H9 (cell line): Measurements from ENCODE around the gene MSL3B.

Experiments used
- DNase-seq: peaks from one replicate; pipeline ENCODE4 v3.0.0-alpha.2; 2017
- H2AFZ ChIP-seq: one replicate; pipeline ENCODE4 v1.6.1; 2013; ENCODE audit warnings: mild to moderate bottlenecking, low read length, control low read depth, moderate library complexity
- H2AK5ac ChIP-seq: 2 replicates; pipeline ENCODE4 v1.6.1; 2013; ENCODE audit warnings: low read length, control low read depth, mixed read lengths; ENCODE audit not compliant: insufficient read length
- H2BK120ac ChIP-seq: one replicate; pipeline ENCODE4 v1.6.1; 2013; ENCODE audit warnings: low read depth, mild to moderate bottlenecking, low read length, control low read depth, inconsistent platforms; ENCODE audit not compliant: poor library complexity, severe bottlenecking
- H2BK12ac ChIP-seq: 2 replicates; pipeline ENCODE4 v1.6.1; 2013; ENCODE audit warnings: low read length, control low read depth, mixed read lengths, low read depth; ENCODE audit not compliant: insufficient read length
- H2BK15ac ChIP-seq: 2 replicates; pipeline ENCODE4 v1.6.1; 2013; ENCODE audit warnings: low read depth, low read length, control low read depth
- H2BK20ac ChIP-seq: one replicate; pipeline ENCODE4 v1.6.1; 2013; ENCODE audit warnings: low read depth, mild to moderate bottlenecking, low read length, control low read depth, inconsistent platforms; ENCODE audit not compliant: poor library complexity, severe bottlenecking
- H2BK5ac ChIP-seq: 2 replicates; pipeline ENCODE4 v1.6.1; 2013; ENCODE audit warnings: low read length, control low read depth, mixed read lengths; ENCODE audit not compliant: insufficient read length
- H3K14ac ChIP-seq: 2 replicates; pipeline ENCODE4 v1.6.1; 2013; ENCODE audit warnings: low read length, control low read depth; ENCODE audit not compliant: insufficient read depth
- H3K18ac ChIP-seq: 2 replicates; pipeline ENCODE4 v1.6.1; 2013; ENCODE audit warnings: low read depth, mild to moderate bottlenecking, mixed read lengths, low read length, control low read depth; ENCODE audit not compliant: insufficient read length
- H3K23ac ChIP-seq: 2 replicates; pipeline ENCODE4 v1.6.1; 2013; ENCODE audit warnings: low read length, control low read depth, mixed read lengths, low read depth; ENCODE audit not compliant: insufficient read length
- H3K23me2 ChIP-seq: 2 replicates; pipeline ENCODE4 v1.6.1; 2013; ENCODE audit warnings: low read depth, mild to moderate bottlenecking, mixed read lengths, low read length, control low read depth; ENCODE audit not compliant: insufficient read length, poor library complexity, severe bottlenecking
- H3K27ac ChIP-seq: 2 replicates; pipeline ENCODE4 v1.5.1; 2013; ENCODE audit warnings: low read length, control low read depth, mixed read lengths, low read depth; ENCODE audit not compliant: insufficient read length
- H3K27me3 ChIP-seq: 2 replicates; pipeline ENCODE4 v1.6.1; 2013; ENCODE audit warnings: low read length, control low read depth, inconsistent platforms; ENCODE audit not compliant: insufficient read depth
- H3K4ac ChIP-seq: 2 replicates; pipeline ENCODE4 v1.6.1; 2013; ENCODE audit warnings: low read depth, mild to moderate bottlenecking, control low read depth, inconsistent platforms, low read length, moderate library complexity
- H3K4me1 ChIP-seq: 2 replicates; pipeline ENCODE4 v1.6.1; 2013; ENCODE audit warnings: low read length, control low read depth, inconsistent platforms; ENCODE audit not compliant: insufficient read depth
- H3K4me2 ChIP-seq: 2 replicates; pipeline ENCODE4 v1.6.1; 2013; ENCODE audit warnings: low read length, control low read depth, mixed read lengths; ENCODE audit not compliant: insufficient read length, insufficient read depth
- H3K56ac ChIP-seq: 2 replicates; pipeline ENCODE4 v1.6.1; 2013; ENCODE audit warnings: low read depth, mild to moderate bottlenecking, mixed read lengths, low read length, control low read depth; ENCODE audit not compliant: insufficient read length
- H3K79me1 ChIP-seq: 2 replicates; pipeline ENCODE4 v1.6.1; 2013; ENCODE audit warnings: low read depth, mild to moderate bottlenecking, moderate library complexity, low read length, control low read depth, inconsistent platforms; ENCODE audit not compliant: insufficient read depth, poor library complexity, severe bottlenecking
- H3K79me2 ChIP-seq: 2 replicates; pipeline ENCODE4 v1.6.1; 2013; ENCODE audit warnings: low read length, control low read depth, inconsistent platforms; ENCODE audit not compliant: insufficient read depth
- H3K9ac ChIP-seq: 2 replicates; pipeline ENCODE4 v1.6.1; 2013; ENCODE audit warnings: low read length, control low read depth, mixed read lengths; ENCODE audit not compliant: insufficient read length; ENCODE audit errors: extremely low read depth
- H3K9me3 ChIP-seq: one replicate; pipeline ENCODE4 v1.6.1; 2013; ENCODE audit warnings: low read depth, low read length, inconsistent platforms; ENCODE audit not compliant: control insufficient read depth
- H3T11ph ChIP-seq: one replicate; pipeline ENCODE4 v1.6.1; 2013; ENCODE audit warnings: mild to moderate bottlenecking, low read length, control low read depth, inconsistent platforms
- H4K20me1 ChIP-seq: one replicate; pipeline ENCODE4 v1.6.1; 2013; ENCODE audit not compliant: control insufficient read depth, insufficient read length, insufficient read depth
- H4K5ac ChIP-seq: 2 replicates; pipeline ENCODE4 v1.6.1; 2013; ENCODE audit warnings: low read depth, mild to moderate bottlenecking, mixed read lengths, low read length, control low read depth; ENCODE audit not compliant: insufficient read length
- H4K8ac ChIP-seq: replicated peaks from 2 replicates; pipeline ENCODE4 v1.6.1; 2013; ENCODE audit warnings: low read length, control low read depth, mixed read lengths, low read depth; ENCODE audit not compliant: insufficient read length
- H4K91ac ChIP-seq: 2 replicates; pipeline ENCODE4 v1.6.1; 2013; ENCODE audit warnings: low read depth, mild to moderate bottlenecking, moderate library complexity, mixed read lengths, low read length, control low read depth; ENCODE audit not compliant: insufficient read length
- H3K27ac Mint-ChIP-seq, 3 experiments: 2 replicates in 2 of 3; 3 replicates in 1 of 3; pipeline ENCODE4 v1.8.0; 2020 to 2021; ENCODE audit warnings: mixed read lengths in 3 of 3, mild to moderate bottlenecking in 1 of 3, moderate library complexity in 1 of 3
- H3K27me3 Mint-ChIP-seq: 2 replicates; pipeline ENCODE4 v1.8.0; 2021; ENCODE audit warnings: low read depth, mild to moderate bottlenecking, moderate library complexity, mixed read lengths
- H3K36me3 Mint-ChIP-seq, 3 experiments: 2 replicates in 2 of 3; 3 replicates in 1 of 3; pipeline ENCODE4 v1.8.0; 2020 to 2021; ENCODE audit warnings: low read depth in 3 of 3, mixed read lengths in 3 of 3; ENCODE audit not compliant: insufficient read depth in 1 of 3
- H3K4me1 Mint-ChIP-seq, 2 experiments: 2 replicates each; pipeline ENCODE4 v1.8.0; 2020; ENCODE audit warnings: mixed read lengths in 2 of 2
- H3K4me3 Mint-ChIP-seq, 2 experiments: 2 replicates in 1 of 2; 3 replicates in 1 of 2; pipeline ENCODE4 v1.8.0; 2020 to 2021; ENCODE audit warnings: mild to moderate bottlenecking in 2 of 2, mixed read lengths in 2 of 2, moderate library complexity in 1 of 2
- H3K9me3 Mint-ChIP-seq, 2 experiments: 2 replicates in 1 of 2; 3 replicates in 1 of 2; pipeline ENCODE4 v1.8.0; 2020; ENCODE audit warnings: mild to moderate bottlenecking in 2 of 2, mixed read lengths in 2 of 2, moderate library complexity in 1 of 2
- CTCF ChIP-seq: fragments of 200-600 bp; sonication (generic); conservative IDR thresholded peaks from 3 replicates; pipeline ENCODE4 v1.8.0; 2021; ENCODE audit warnings: antibody characterized with exemption, mild to moderate bottlenecking
- WGBS: extraction: QIAGEN DNeasy Blood & Tissue Kit; methylation state at CpG from one replicate; pipeline ENCODE4 v1.1.7; 2013; ENCODE audit warnings: missing lambda C conversion rate, low lambda C conversion rate, mixed read lengths; ENCODE audit not compliant: insufficient read length; ENCODE audit errors: extremely low coverage; 5-methylcytosine and 5-hydroxymethylcytosine counted together

Gene MSL3B

GRCh38 chr2:233835230-233836186 is 32.7 kb downstream of the MSL3B start:
- Histone ChIP-seq H2BK12ac (no peak overlapping the region), H3K79me1 (peaks cover 13% of the 10 kb centered on the region), H3K27ac (no peak overlapping the region), H3K18ac (no peak overlapping the region), H4K5ac (no peak overlapping the region), H2AFZ (no peak overlapping the region), H3K23ac (no peak overlapping the region), H3K9me3 (no peaks in the 10 kb centered on the region), H2BK5ac (no peak overlapping the region), H3K27me3 (no peaks in the 10 kb centered on the region), H4K20me1 (peaks cover 4% of the 10 kb centered on the region), H3K79me2 (peaks cover 17% of the 10 kb centered on the region; the same call in 1 of the 2 replicates), H3K4me1 (no peaks in the 10 kb centered on the region), H4K91ac (no peak overlapping the region), H2AK5ac (no peak overlapping the region), H3K14ac (no peak overlapping the region), H3K9ac (no peak overlapping the region), H2BK20ac (no peak overlapping the region), H2BK120ac (no peak overlapping the region), H3K23me2 (no peaks in the 10 kb centered on the region), H4K8ac (no peak overlapping the region), H3T11ph (no peak overlapping the region), H3K4me2 (no peak overlapping the region), H3K56ac (no peak overlapping the region), H2BK15ac (no peak overlapping the region), H3K4ac (no peak overlapping the region)
- Mint-ChIP-seq H3K4me3 (no peak overlapping the region), H3K9me3 (no peaks in the 10 kb centered on the region), H3K36me3 (peaks cover 49 to 66% (median 63%) of the 10 kb centered on the region in 3 experiments), H3K4me1 (peaks cover 19 to 27% of the 10 kb centered on the region in 2 experiments), H3K27me3 (no peaks in the 10 kb centered on the region), H3K27ac (no peak overlapping the region)
- DNase-seq, result no peak
- no peak for TF ChIP-seq CTCF
- WGBS, result no CpG with 5 or more reads among the region's 14 CpGs
